ENCODE measurements around the gene TEAD3. TPM values are rescaled to one million over a fixed set of nuclear protein-coding genes. Genes with fewer than 3 reads are reported as not detected.

The TEAD3 gene
- total RNA-seq, 1 donor, result 23.7 TPM

DNA sequence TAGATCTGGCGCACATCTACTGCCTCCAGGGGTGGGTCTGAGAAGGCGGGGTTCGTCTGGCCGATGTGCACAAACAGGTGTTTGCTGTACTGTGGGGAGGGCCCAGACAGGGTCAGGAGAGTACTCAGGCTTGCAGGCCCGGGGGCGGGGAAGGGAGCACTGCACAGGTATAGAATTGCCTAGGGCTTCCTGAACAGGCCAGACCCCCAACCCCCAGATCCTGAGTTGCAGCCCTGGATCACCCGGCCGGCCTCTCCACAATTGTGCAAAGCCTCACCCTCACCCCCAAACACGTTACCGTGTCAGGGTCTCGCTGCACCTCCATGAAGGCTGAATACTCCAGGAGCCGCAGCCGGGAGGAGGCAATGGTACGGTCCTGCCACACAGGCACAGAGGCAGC, 20.9 kb downstream of the TEAD3 start:
- TF ChIP-seq, protein P1, sequence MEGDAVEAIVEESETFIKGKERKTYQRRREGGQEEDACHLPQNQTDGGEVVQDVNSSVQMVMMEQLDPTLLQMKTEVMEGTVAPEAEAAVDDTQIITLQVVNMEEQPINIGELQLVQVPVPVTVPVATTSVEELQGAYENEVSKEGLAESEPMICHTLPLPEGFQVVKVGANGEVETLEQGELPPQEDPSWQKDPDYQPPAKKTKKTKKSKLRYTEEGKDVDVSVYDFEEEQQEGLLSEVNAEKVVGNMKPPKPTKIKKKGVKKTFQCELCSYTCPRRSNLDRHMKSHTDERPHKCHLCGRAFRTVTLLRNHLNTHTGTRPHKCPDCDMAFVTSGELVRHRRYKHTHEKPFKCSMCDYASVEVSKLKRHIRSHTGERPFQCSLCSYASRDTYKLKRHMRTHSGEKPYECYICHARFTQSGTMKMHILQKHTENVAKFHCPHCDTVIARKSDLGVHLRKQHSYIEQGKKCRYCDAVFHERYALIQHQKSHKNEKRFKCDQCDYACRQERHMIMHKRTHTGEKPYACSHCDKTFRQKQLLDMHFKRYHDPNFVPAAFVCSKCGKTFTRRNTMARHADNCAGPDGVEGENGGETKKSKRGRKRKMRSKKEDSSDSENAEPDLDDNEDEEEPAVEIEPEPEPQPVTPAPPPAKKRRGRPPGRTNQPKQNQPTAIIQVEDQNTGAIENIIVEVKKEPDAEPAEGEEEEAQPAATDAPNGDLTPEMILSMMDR (IDR thresholded peaks at IDR 0.05; ENCODE audit: insufficient read depth, low read depth, low read length), result no peak
- DNase-seq (ENCODE audit: low read depth), result no peak
- no peak overlapping the region for H3K4me3 ChIP-seq (ENCODE audit: low read depth, low read length)

DNA sequence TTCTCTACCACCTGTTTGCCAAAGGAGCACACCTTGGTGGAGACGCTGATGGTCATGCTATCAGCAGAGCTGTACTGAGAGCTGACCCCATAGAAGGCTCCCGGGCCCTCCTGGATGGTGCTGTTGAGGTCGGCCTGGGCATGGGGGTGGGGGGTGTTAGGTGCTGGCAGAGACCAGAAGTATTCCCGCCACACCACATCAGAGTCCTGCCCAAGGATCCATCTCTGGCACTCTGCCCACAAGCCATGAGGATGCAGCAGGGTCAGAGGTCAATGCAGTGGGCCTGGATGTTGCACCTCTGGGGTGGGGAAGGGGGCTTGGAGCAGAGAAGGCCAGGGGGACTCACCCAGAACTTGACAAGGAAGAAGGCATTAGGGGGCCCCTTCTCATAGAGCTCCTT, 21.3 kb downstream of the TEAD3 start:
- TF ChIP-seq, protein P1 (IDR thresholded peaks at IDR 0.05; ENCODE audit: insufficient read depth, low read depth, low read length), result no peak
- no peak for DNase-seq (ENCODE audit: low read depth)
- no peak overlapping the region for H3K4me3 ChIP-seq (ENCODE audit: low read depth, low read length)

DNA sequence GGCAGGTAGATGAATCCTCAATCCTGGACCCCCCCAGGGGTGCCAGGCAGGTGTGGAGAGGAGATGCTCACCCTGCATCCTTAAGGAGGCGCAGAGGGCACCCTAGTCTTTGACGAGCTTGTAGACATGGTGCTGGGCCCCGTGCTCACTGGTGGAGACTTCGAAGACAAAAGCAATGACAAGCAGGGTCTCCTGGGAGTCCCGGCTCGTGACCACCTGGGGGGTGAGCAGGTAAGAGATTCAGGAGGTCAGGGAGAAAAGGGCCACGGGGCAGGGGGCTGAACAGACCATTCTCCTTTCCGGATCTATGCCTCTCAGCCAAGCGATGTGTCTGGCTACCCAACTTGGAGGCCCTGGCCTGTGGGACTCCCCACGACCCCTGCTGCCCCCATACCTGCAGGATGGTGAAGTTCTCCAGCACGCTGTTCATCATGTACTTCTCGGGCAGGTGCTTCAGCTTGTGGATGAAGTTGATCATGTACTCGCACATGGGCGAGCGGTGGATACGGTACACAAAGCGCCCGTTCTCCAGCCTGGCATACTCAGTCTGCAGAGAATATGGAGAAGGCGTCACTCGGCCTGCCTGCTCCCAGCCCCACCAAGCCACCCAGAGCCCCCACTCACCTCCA, 21.8 kb downstream of the TEAD3 start:
- TF ChIP-seq, protein P1 (IDR thresholded peaks at IDR 0.05; ENCODE audit: insufficient read depth, low read depth, low read length), result no peak
- DNase-seq (ENCODE audit: low read depth), result no peak
- no peak overlapping the region for H3K4me3 ChIP-seq (ENCODE audit: low read depth, low read length)

DNA sequence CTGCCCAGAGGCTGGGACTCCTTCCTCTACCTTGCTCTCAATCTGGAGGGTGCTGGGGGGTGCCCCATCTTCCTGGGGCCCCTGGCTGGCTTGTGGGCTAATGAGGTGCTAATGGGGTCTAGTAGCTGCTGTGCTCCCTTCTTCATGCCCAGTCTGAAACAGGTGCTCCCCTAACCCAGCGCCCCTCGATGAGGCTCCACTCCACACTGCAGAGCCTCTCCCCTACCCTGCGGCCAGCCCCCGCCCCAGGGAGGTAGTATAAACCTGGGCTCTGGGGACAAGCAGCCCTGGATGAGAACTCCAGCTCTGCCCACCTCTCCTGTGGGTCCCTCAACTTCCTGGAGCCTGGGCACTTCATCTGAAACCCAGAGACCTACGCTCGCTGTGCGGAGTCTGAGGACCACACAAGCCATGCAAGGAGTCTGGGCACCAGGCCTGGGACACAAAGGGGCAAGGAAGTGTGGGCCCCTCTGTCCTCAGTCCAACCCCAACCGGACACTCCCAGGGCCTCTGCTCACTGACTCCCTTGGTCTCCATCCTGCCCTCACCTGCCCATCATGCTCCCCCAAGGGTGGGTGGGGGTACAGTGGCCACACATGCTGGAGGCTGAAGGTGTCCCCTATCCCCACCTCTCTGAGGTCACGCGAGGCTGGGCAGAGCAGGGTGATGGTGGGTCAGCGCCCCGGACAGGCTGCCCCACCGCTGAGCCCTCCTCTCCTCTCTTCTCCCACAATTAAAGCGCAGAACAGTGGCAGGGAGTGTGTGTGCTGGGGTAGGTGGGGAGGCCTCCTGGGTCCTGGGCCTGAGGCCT, 22.5 kb downstream of the TEAD3 start:
- DNase-seq (ENCODE audit: low read depth), result no peak
- TF ChIP-seq, protein P1 (IDR thresholded peaks at IDR 0.05; ENCODE audit: insufficient read depth, low read depth, low read length), result no peak
- H3K4me3 ChIP-seq (ENCODE audit: low read depth, low read length), result no peak overlapping the region

DNA sequence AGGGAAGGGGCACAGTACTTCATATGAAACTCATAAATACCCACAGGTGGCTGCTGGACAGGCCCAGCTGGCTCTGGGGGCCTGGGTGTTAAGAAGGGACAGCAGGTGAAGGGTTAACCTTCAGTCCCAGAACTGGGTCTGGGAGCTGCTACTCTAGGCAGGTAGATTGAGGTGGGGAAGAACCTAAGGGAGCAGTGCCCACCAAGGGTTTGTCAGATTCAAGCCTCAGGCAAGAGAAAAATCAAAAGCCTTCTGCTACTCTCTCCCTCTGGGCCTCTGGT, 23.1 kb downstream of the TEAD3 start:
- H3K4me3 ChIP-seq (ENCODE audit: low read depth, low read length), result no peak overlapping the region
- no peak for DNase-seq (ENCODE audit: low read depth)
- TF ChIP-seq, protein P1 (IDR thresholded peaks at IDR 0.05; ENCODE audit: insufficient read depth, low read depth, low read length), result no peak

DNA sequence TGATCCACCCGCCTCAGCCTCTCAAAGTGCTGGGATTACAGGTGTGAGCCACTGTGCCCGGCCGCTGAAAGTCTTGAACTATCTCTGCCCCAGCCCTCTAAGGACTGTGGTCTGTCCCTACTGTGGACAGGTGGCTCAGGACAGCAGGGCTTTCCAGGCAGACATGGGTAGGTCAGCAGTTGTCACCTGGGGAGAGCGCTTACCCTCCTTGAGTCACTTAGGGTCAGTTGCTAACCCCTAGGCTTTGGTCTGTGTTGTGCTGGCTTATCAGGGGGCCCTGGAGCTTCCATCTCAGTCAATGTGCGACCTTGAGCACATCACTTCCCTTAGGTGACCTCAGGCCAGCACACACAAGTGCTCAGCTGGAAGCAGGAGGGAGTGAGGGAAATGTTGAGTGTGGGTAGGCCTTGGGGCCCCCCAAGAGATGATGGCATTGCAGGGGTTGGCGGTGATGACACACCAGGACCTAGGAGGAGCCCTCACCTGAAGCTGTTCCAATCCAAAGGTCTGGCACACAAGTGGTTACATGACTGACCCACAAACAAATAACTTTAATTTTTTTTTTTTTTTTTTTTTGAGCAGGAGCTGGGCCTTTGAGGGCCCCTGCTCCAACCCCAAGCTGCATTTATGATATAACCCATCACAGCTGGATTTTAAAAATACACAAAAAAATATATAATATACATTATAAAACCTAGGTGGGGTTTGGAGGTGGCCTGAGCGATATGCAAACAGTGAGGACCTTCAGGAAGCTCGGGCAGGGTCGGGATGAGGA, 23.6 kb downstream of the TEAD3 start:
- DNase-seq (ENCODE audit: low read depth), result no peak
- no peak overlapping the region for H3K4me3 ChIP-seq (ENCODE audit: low read depth, low read length)
- TF ChIP-seq, protein P1 (IDR thresholded peaks at IDR 0.05; ENCODE audit: insufficient read depth, low read depth, low read length), result no peak
